Prostate gland (tissue), 2 donors: ENCODE measurements around the gene MIXL1.

Experiments
- CTCF ChIP-seq, 4 experiments: fragments of 200-600 bp in 2 of 4; fragments of 450-650 bp in 2 of 4; sonication (generic) in 2 of 4; IDR thresholded peaks; 1 replicate in 3 of 4; 2 replicates in 1 of 4; pipeline ENCODE4 v1.5.1; 2016 to 2019; ENCODE audit warnings: antibody characterized with exemption in 4 of 4, mild to moderate bottlenecking in 2 of 4, moderate library complexity in 2 of 4
- POLR2A ChIP-seq: fragments of 450-650 bp; IDR thresholded peaks from one replicate; pipeline ENCODE4 v1.6.1; 2016; ENCODE audit warnings: antibody characterized with exemption, mild to moderate bottlenecking
- POLR2AphosphoS5 ChIP-seq: sonication (generic); formaldehyde crosslinking; IDR thresholded peaks from one replicate; pipeline ENCODE4 v1.6.1; 2017; ENCODE audit warnings: antibody characterized with exemption

GRCh38 chr1:226207048-226207447 lies 16.4 kb upstream of the MIXL1 start:
- TF ChIP-seq CTCF (IDR thresholded peaks at IDR 0.05) (no peak), POLR2AphosphoS5 (no peak), POLR2A (no peak)
